Measurements from ENCODE around the gene TRIAP1.
"Not testable (repeated sequence)": the region's sequence is repeated elsewhere in the genome, so short reads cannot be mapped to it uniquely, and the experiment has no call there.

The TRIAP1 gene

GRCh38 chr12:120445911-120446843 lies at the start of gene TRIAP1, which contains the start of gene GATC:
TRIAP1 (minus strand) TSS chr12:120446384; CDS start chr12:120446372, 12 bp downstream.
GATC (plus strand) TSS chr12:120446444; CDS start chr12:120446481, 37 bp downstream.
- DNase-seq: peak; percentile 90
- H3K4me1 Mint-ChIP-seq: peaks cover 46% of the 10 kb centered on the region
- peak within 1 kb of the TSS; percentile 97 for H3K4me3 Mint-ChIP-seq
- H3K27ac Mint-ChIP-seq: peak within 1 kb of the TSS; percentile 97 to 98
- no peaks in the 10 kb centered on the region for H3K9me3 Mint-ChIP-seq
- H3K27me3 Mint-ChIP-seq: no peaks in the 10 kb centered on the region
- peak; percentile 98 for ATAC-seq

DNA sequence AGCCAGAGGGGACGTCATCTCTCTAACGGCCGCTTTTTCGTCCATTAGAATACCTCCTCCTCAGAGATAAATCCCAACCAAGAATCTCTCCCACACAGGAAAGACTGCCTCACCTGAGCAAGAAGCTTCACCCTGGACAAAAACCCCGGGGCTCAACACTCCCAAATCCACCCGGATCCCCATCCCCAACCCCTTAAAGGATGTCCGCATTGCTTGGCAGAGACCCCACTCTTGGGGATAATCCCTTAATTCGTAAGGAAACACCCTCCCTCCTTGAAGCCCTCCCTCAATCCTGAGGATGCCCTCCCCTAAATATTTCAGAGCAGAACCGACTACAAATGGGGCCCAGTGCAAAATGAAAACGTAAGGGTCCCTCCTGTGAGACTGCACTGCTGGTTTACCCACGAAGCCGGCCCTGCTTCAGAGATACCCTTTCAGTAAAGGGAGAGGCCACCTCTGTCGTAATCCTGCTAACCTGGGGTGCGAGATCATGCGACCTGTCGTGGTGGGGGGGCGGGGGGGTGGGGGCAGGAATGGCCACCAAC lies 49.1 kb upstream of the TRIAP1 start:
- H3K4me1 Mint-ChIP-seq: peaks cover 31% of the 10 kb centered on the region
- DNase-seq: no peak

GRCh38 chr12:120490833-120491512 lies 44.8 kb upstream of the TRIAP1 start:
- H3K27me3 Mint-ChIP-seq: no peaks in the 10 kb centered on the region
- no peak overlapping the region for H3K27ac Mint-ChIP-seq
- peaks cover 11% of the 10 kb centered on the region for H3K4me1 Mint-ChIP-seq
- no peak for DNase-seq
- no peak overlapping the region for H3K4me3 Mint-ChIP-seq
- ATAC-seq: no peak
- no peaks in the 10 kb centered on the region for H3K9me3 Mint-ChIP-seq

More for the DNA sequence above, 49.1 kb upstream of the TRIAP1 start:
- peak overlapping the region; percentile 80 to 87 for H3K27ac Mint-ChIP-seq
- peak overlapping the region; percentile 87 to 91 for H3K4me3 Mint-ChIP-seq
- no peaks in the 10 kb centered on the region for H3K9me3 Mint-ChIP-seq
- ATAC-seq: peak; percentile 21
- no peaks in the 10 kb centered on the region for H3K27me3 Mint-ChIP-seq

DNA sequence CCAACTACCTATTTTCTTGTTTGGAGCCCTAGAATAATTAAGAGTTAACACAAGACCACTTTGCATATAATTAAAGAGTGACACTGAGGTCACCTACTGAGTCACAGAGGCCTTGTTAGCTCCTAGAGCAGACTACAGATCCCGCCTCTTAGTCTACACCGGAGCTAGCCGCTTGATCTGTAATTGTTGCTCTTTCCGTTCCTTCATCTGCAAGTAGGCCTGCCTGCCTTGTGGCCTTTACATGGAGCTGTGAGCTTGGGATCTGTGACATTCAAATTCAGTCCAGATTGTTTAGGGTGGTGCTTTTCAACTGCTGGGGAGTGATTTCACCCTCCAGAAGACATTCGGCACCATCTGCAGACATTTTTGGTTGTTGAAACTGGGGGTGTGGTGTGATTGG lies 44.1 kb upstream of the TRIAP1 start:
- Mint-ChIP-seq H3K9me3 (no peaks in the 10 kb centered on the region), H3K27me3 (no peaks in the 10 kb centered on the region), H3K27ac (no peak overlapping the region), H3K4me1 (peaks cover 7% of the 10 kb centered on the region), H3K4me3 (no peak overlapping the region)
- ATAC-seq (no peak), DNase-seq (no peak)

DNA sequence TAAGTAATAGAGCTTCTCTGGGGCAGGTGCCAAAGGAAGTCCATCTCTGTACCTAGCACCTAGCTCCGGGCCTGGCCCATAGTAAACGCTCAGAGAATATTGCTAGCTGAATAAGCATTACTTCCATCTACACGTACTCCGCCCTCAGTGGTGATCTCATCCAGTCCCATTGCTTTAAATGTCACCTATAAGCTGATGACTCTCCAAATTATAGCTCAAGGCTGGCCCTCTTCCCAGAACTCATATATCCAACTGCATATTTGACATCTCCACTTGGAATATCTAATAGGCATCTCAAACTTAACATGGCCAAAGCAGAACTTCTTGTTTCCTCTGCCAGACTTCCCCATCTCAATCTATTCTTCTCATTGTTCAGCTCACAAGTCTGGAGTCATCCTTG lies 42.8 kb upstream of the TRIAP1 start:
- H3K4me1 Mint-ChIP-seq: no peaks in the 10 kb centered on the region
- no peak overlapping the region for H3K27ac Mint-ChIP-seq
- no peaks in the 10 kb centered on the region for H3K9me3 Mint-ChIP-seq
- ATAC-seq (no peak), DNase-seq (no peak)
- H3K27me3 Mint-ChIP-seq: no peaks in the 10 kb centered on the region
- H3K4me3 Mint-ChIP-seq: no peak overlapping the region

GRCh38 chr12:120488057-120488640 lies 42.0 kb upstream of the TRIAP1 start:
- Mint-ChIP-seq H3K9me3 (no peaks in the 10 kb centered on the region), H3K27ac (peak overlapping the region in 1 of 2 donors; percentile 7), H3K4me3 (no peak overlapping the region), H3K4me1 (no peaks in the 10 kb centered on the region), H3K27me3 (no peaks in the 10 kb centered on the region)
- no peak for ATAC-seq
- no peak for DNase-seq

GRCh38 chr12:120487552-120487951 lies 41.4 kb upstream of the TRIAP1 start:
- not testable (repeated sequence) for DNase-seq

GRCh38 chr12:120485961-120486881 lies 40.0 kb upstream of the TRIAP1 start:
- no peaks in the 10 kb centered on the region for H3K9me3 Mint-ChIP-seq
- no peaks in the 10 kb centered on the region for H3K4me1 Mint-ChIP-seq
- no peaks in the 10 kb centered on the region for H3K27me3 Mint-ChIP-seq
- no peak for DNase-seq
- H3K4me3 Mint-ChIP-seq: no peak overlapping the region
- ATAC-seq: no peak
- H3K27ac Mint-ChIP-seq: no peak overlapping the region

More at GRCh38 chr12:120487552-120487951, 41.4 kb upstream of the TRIAP1 start:
- not testable (repeated sequence) for H3K4me1 Mint-ChIP-seq, H3K27ac Mint-ChIP-seq, H3K4me3 Mint-ChIP-seq, ATAC-seq, H3K9me3 Mint-ChIP-seq, H3K27me3 Mint-ChIP-seq

GRCh38 chr12:120483621-120484020 lies 37.4 kb upstream of the TRIAP1 start:
- ATAC-seq (no peak), DNase-seq (no peak)
- peak overlapping the region in 1 of 2 donors; percentile 55 for H3K27ac Mint-ChIP-seq
- no peak overlapping the region for H3K4me3 Mint-ChIP-seq
- H3K4me1 Mint-ChIP-seq: no peaks in the 10 kb centered on the region
- no peaks in the 10 kb centered on the region for H3K9me3 Mint-ChIP-seq
- H3K27me3 Mint-ChIP-seq: no peaks in the 10 kb centered on the region

GRCh38 chr12:120481022-120481767 lies 35.0 kb upstream of the TRIAP1 start:
- H3K9me3 Mint-ChIP-seq: no peaks in the 10 kb centered on the region
- no peaks in the 10 kb centered on the region for H3K4me1 Mint-ChIP-seq
- DNase-seq (no peak), ATAC-seq (no peak)
- H3K4me3 Mint-ChIP-seq: no peak overlapping the region
- no peaks in the 10 kb centered on the region for H3K27me3 Mint-ChIP-seq
- no peak overlapping the region for H3K27ac Mint-ChIP-seq

GRCh38 chr12:120480211-120480610 lies 34.0 kb upstream of the TRIAP1 start:
- Mint-ChIP-seq H3K4me3 (no peak overlapping the region), H3K4me1 (no peaks in the 10 kb centered on the region), H3K27me3 (no peaks in the 10 kb centered on the region), H3K9me3 (no peaks in the 10 kb centered on the region), H3K27ac (no peak overlapping the region)
- ATAC-seq: no peak
- no peak for DNase-seq

DNA sequence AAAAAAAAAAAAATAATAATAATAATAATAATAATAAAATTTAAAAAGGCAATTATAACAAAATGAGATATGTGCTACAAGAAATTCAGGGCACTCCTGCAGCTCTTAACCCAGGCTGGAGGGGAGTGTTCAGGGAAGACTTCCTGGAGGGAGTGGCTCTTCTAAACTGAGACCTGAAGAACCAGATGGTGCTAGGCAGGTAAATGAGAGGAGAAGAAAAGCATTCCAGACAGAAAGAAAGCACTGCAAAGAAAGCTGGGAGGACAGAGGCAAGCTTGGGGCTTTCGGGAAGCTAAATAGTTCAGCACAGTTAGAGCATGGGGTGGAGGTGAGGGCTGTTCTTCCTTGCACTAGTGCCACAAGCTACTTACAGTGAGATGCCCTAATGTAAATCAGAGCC lies 33.3 kb upstream of the TRIAP1 start:
- no peak for DNase-seq
- Mint-ChIP-seq H3K4me3 (no peak overlapping the region), H3K9me3 (no peaks in the 10 kb centered on the region), H3K27ac (no peak overlapping the region), H3K27me3 (no peaks in the 10 kb centered on the region), H3K4me1 (peaks cover 3% of the 10 kb centered on the region)
- ATAC-seq: no peak

GRCh38 chr12:120475643-120476042 lies 29.5 kb upstream of the TRIAP1 start:
- Mint-ChIP-seq H3K4me3 (no peak overlapping the region), H3K27ac (no peak overlapping the region), H3K9me3 (no peaks in the 10 kb centered on the region), H3K27me3 (no peaks in the 10 kb centered on the region), H3K4me1 (peaks cover 28% of the 10 kb centered on the region)
- DNase-seq (no peak), ATAC-seq (no peak)

GRCh38 chr12:120474616-120474960 lies 28.4 kb upstream of the TRIAP1 start:
- DNase-seq: no peak
- H3K27ac Mint-ChIP-seq: peak overlapping the region in 1 of 2 donors; percentile 5
- no peaks in the 10 kb centered on the region for H3K27me3 Mint-ChIP-seq
- peaks cover 38% of the 10 kb centered on the region for H3K4me1 Mint-ChIP-seq
- H3K4me3 Mint-ChIP-seq: no peak overlapping the region
- H3K9me3 Mint-ChIP-seq: no peaks in the 10 kb centered on the region
- no peak for ATAC-seq

Measured in stimulated activated naive CD8-positive, alpha-beta T cell treated with anti-CD3 and anti-CD28 coated beads, Interleukin-15, amount 100 ng/mL, for 72 hours (primary cell).